ENCODE results near the gene BCL2L1.

The BCL2L1 gene

GRCh38 chr20:31617432-31618104 is 105.1 kb downstream of the BCL2L1 start:
- Histone ChIP-seq H3K4me1 (ENCODE audit: insufficient read depth, low read length, severe bottlenecking) (peaks cover 1% of the 10 kb centered on the region), H3K9me2 (ENCODE audit: low read depth, low read length) (no peaks in the 10 kb centered on the region)
- no peak for TF ChIP-seq CTCF (IDR thresholded peaks at IDR 0.05; ENCODE audit: low read length)
- TF ChIP-seq EZH2 (IDR thresholded peaks at IDR 0.05; ENCODE audit: borderline replicate concordance, low read length), result no peak

GRCh38 chr20:31615416-31615815 is 107.3 kb downstream of the BCL2L1 start:
- Histone ChIP-seq H3K9me2 (ENCODE audit: low read depth, low read length) (no peaks in the 10 kb centered on the region), H3F3A (ENCODE audit: insufficient read depth, low read length) (no peaks in the 10 kb centered on the region), H3K27ac (ENCODE audit: low read depth, low read length, poor library complexity, severe bottlenecking) (no peak overlapping the region), H3K4me2 (ENCODE audit: low read length) (no peak overlapping the region), H3K27me3 (ENCODE audit: insufficient read depth, low read length) (no peaks in the 10 kb centered on the region), H3K4me1 (ENCODE audit: insufficient read depth, low read length, severe bottlenecking) (peaks cover 4% of the 10 kb centered on the region), H4K20me1 (ENCODE audit: insufficient read depth, low read length) (no peaks in the 10 kb centered on the region), H2AFZ (ENCODE audit: low read length) (no peak overlapping the region), H3K4me3 (ENCODE audit: low read depth, low read length, poor library complexity, severe bottlenecking) (no peak overlapping the region), H3K9me3 (ENCODE audit: low read length) (no peaks in the 10 kb centered on the region), H3K36me3 (ENCODE audit: insufficient read depth, low read length) (no peaks in the 10 kb centered on the region), H3K9ac (ENCODE audit: low read length) (no peak overlapping the region), H3K79me2 (ENCODE audit: insufficient read depth, low read length) (no peaks in the 10 kb centered on the region)
- no peak for TF ChIP-seq CTCF (IDR thresholded peaks at IDR 0.05; ENCODE audit: low read length)
- TF ChIP-seq EZH2 (IDR thresholded peaks at IDR 0.05; ENCODE audit: borderline replicate concordance, low read length), result no peak

More at GRCh38 chr20:31617432-31618104, 105.1 kb downstream of the BCL2L1 start:
- no peaks in the 10 kb centered on the region for H3K9me3 ChIP-seq (ENCODE audit: low read length)
- no peaks in the 10 kb centered on the region for H3K27me3 ChIP-seq (ENCODE audit: insufficient read depth, low read length)
- no peaks in the 10 kb centered on the region for H3K79me2 ChIP-seq (ENCODE audit: insufficient read depth, low read length)
- no peak overlapping the region for H3K27ac ChIP-seq (ENCODE audit: low read depth, low read length, poor library complexity, severe bottlenecking)
- no peak overlapping the region for H2AFZ ChIP-seq (ENCODE audit: low read length)
- no peaks in the 10 kb centered on the region for H3F3A ChIP-seq (ENCODE audit: insufficient read depth, low read length)
- no peaks in the 10 kb centered on the region for H4K20me1 ChIP-seq (ENCODE audit: insufficient read depth, low read length)
- no peaks in the 10 kb centered on the region for H3K36me3 ChIP-seq (ENCODE audit: insufficient read depth, low read length)
- H3K9ac ChIP-seq (ENCODE audit: low read length), result no peak overlapping the region
- H3K4me3 ChIP-seq (ENCODE audit: low read depth, low read length, poor library complexity, severe bottlenecking), result no peak overlapping the region
- H3K4me2 ChIP-seq (ENCODE audit: low read length), result no peak overlapping the region

Measured in OCI-LY1 (cell line).